Nephron progenitor cell (in vitro differentiated cells): ENCODE data around the gene CPSF7.

Experiments used
- DNase-seq: peaks from one replicate; pipeline ENCODE4 v3.0.0; 2021
- H3K27ac Mint-ChIP-seq: 2 replicates; pipeline ENCODE4 v1.8.0; 2021; ENCODE audit warnings: mild to moderate bottlenecking, moderate library complexity, mixed read lengths
- H3K27me3 Mint-ChIP-seq: 2 replicates; pipeline ENCODE4 v1.8.0; 2021; ENCODE audit warnings: mild to moderate bottlenecking, low read depth, mixed read lengths; ENCODE audit not compliant: poor library complexity
- H3K36me3 Mint-ChIP-seq: 2 replicates; pipeline ENCODE4 v1.8.0; 2021; ENCODE audit warnings: low read depth, mixed read lengths
- H3K4me1 Mint-ChIP-seq: 2 replicates; pipeline ENCODE4 v1.8.0; 2021; ENCODE audit warnings: mixed read lengths
- H3K4me3 Mint-ChIP-seq: 2 replicates; pipeline ENCODE4 v1.8.0; 2021; ENCODE audit warnings: mild to moderate bottlenecking, moderate library complexity, mixed read lengths
- H3K9me3 Mint-ChIP-seq: 2 replicates; pipeline ENCODE4 v1.8.0; 2021; ENCODE audit warnings: mild to moderate bottlenecking, moderate library complexity, mixed read lengths
- CTCF ChIP-seq: fragments of 200-600 bp; sonication (generic); IDR thresholded peaks from 2 replicates; pipeline ENCODE4 v1.5.0; 2021; ENCODE audit warnings: antibody characterized with exemption

Gene CPSF7

DNA sequence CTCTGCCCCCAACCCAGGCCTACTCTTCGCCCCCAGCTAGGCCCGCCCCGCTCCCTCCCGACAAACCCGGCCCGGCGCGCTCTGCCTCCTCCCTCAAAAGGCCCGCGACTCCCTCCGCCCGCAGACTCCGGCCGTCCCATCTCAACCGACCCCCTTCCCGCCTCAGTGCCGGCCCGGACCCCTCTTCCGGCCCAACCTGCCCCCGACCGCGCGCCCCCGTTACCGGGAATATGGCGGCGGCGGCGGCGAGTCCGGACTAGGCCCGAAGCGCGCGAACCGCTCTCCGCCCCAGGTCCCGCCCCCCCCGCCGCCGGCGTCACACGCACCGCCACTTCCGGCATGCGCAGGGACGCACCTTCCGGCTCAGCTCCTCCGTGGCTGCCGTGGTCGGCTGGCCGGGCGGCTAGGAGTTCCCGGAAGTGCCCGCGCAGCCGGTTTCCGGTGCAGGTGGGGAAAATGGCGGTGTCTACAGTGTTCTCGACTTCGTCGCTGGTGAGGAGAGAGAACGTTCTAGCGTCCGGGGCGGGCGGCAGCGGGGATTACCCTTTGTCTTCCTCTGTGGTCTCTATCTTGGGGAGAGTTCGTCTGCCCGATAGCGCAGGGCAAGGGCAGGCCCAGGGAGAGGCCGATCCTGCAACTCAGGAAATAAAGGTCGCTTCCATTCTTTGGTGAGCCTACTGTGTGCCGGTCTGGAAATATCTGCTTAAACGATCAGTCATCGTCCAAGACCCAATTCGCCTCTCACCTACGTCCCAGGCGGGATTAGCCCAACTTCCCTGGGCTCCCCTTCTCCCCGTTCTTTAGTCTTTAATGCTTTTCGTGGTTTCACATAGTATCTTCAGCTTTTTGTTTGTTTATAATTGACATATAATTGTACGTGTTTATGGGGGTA is at the start of gene CPSF7, which contains the start of gene SDHAF2:
CPSF7 (minus strand) TSS at position 285 of the 892 bp plus-strand sequence. CDS start 740 bp downstream, outside the sequence.
SDHAF2 (plus strand) TSS at position 434 of the 892 bp plus-strand sequence; CDS start at position 457, 23 bp downstream.
- H3K9me3 Mint-ChIP-seq, result peaks cover 8% of the 10 kb centered on the region
- H3K27ac Mint-ChIP-seq, result peak within 1 kb of the TSS; percentile 100
- peak; percentile 98 for DNase-seq
- no peak for TF ChIP-seq CTCF
- no peaks in the 10 kb centered on the region for H3K27me3 Mint-ChIP-seq
- peaks cover 42% of the 10 kb centered on the region for H3K4me1 Mint-ChIP-seq
- H3K4me3 Mint-ChIP-seq, result peak within 1 kb of the TSS; percentile 99
- H3K36me3 Mint-ChIP-seq, result peaks cover 70% of the 10 kb centered on the region

DNA sequence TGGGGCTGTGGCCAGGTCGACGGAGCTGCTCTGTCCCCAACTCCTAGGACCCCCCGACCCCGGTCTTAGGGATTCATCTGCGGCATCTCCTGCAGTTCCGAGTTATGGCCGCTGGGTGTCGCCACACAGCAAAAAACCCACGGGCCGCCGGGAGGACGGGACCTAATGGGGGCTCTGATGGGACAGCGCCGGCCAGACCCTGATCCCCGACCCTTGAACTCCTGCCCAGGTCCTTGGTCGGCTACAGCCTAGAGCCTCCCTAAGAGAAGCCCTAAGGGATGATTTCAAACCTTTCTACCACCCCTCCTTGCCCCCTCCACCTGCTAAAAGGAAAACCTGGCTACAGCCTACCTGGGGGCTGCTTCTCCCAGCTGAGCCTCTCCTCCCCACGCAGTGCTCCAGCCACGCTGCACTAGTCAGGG is 48.0 kb upstream of the CPSF7 start:
- peaks cover 15% of the 10 kb centered on the region for H3K36me3 Mint-ChIP-seq
- no peak overlapping the region for H3K4me3 Mint-ChIP-seq
- peaks cover 4% of the 10 kb centered on the region for H3K27me3 Mint-ChIP-seq
- TF ChIP-seq CTCF, result peak; percentile 91
- no peak overlapping the region for H3K27ac Mint-ChIP-seq
- H3K4me1 Mint-ChIP-seq, result peaks cover 32% of the 10 kb centered on the region
- H3K9me3 Mint-ChIP-seq, result no peaks in the 10 kb centered on the region
- peak; percentile 84 for DNase-seq

- Mint-ChIP-seq H3K27me3 (peaks cover 4% of the 10 kb centered on the region), H3K4me1 (peaks cover 26% of the 10 kb centered on the region), H3K27ac (no peak overlapping the region), H3K36me3 (peaks cover 17% of the 10 kb centered on the region), H3K9me3 (no peaks in the 10 kb centered on the region), H3K4me3 (no peak overlapping the region)
- DNase-seq, result no peak
- TF ChIP-seq CTCF, result no peak
These were observed 47.4 kb upstream of the CPSF7 start for GRCh38 chr11:61477126-61477525.

GRCh38 chr11:61476371-61476770 is 46.6 kb upstream of the CPSF7 start:
- Mint-ChIP-seq H3K9me3 (no peaks in the 10 kb centered on the region), H3K4me3 (no peak overlapping the region), H3K4me1 (peaks cover 19% of the 10 kb centered on the region), H3K27ac (no peak overlapping the region), H3K36me3 (peaks cover 17% of the 10 kb centered on the region), H3K27me3 (peaks cover 4% of the 10 kb centered on the region)
- no peak for DNase-seq
- TF ChIP-seq CTCF, result no peak

DNA sequence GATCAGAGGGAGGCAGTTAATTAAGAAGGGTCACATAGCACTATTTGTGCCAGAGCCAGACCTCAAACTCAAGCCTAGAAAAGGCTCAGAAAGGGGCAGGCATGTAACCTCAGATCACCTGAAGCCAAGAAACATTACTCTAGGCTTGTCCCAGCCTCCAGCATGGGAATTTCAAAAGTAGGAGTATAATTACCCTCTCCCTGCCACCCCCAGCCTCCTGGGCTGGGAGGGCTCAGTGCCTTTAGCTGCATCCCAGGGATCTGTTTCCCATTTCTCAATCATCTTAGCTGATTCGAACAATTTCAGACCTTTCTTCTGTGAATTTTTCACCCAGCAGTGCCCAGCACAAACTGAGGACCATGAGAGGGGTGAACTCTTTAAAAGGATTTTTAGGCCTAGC is 45.7 kb upstream of the CPSF7 start:
- Mint-ChIP-seq H3K36me3 (peaks cover 26% of the 10 kb centered on the region), H3K27me3 (peaks cover 4% of the 10 kb centered on the region), H3K4me1 (peaks cover 9% of the 10 kb centered on the region), H3K9me3 (no peaks in the 10 kb centered on the region), H3K27ac (no peak overlapping the region), H3K4me3 (no peak overlapping the region)
- no peak for DNase-seq
- TF ChIP-seq CTCF, result no peak
